A549 (cell line): ENCODE data around the gene GPR158.

Experiments
- CTCF ChIP-seq: fragments of >200 bp; sonication (Bioruptor Twin); formaldehyde crosslinking; IDR thresholded peaks from 3 replicates; pipeline ENCODE4 v1.5.1; 2016
- EP300 ChIP-seq, 2 experiments: fragments of >200 bp; sonication (Bioruptor Twin); formaldehyde crosslinking; IDR thresholded peaks; 2 replicates in 1 of 2; 3 replicates in 1 of 2; pipeline ENCODE4 v1.6.1; 2016 to 2017
- HMGXB4 ChIP-seq: fragments of 250-450 bp; sonication (Bioruptor Pico); IDR thresholded peaks from 2 replicates; pipeline ENCODE4 v1.5.0; 2021; ENCODE audit warnings: mild to moderate bottlenecking, moderate library complexity, borderline replicate concordance
- MAZ ChIP-seq: fragments of 150-350 bp; IDR thresholded peaks from 2 replicates; pipeline ENCODE4 v1.6.1; 2014; ENCODE audit warnings: antibody characterized with exemption, low read depth, low read length, borderline replicate concordance
- MYC ChIP-seq: IDR thresholded peaks from 2 replicates; pipeline ENCODE4 v1.6.1; 2012; ENCODE audit warnings: mild to moderate bottlenecking, inconsistent platforms, low read length, improper control_type of control experiment, borderline replicate concordance
- POLR2A ChIP-seq: IDR thresholded peaks from 2 replicates; pipeline ENCODE4 v1.6.1; 2012; ENCODE audit warnings: mild to moderate bottlenecking, low read length
- RAD21 ChIP-seq, 2 experiments: fragments of >200 bp in 1 of 2; sonication (Bioruptor Twin) in 1 of 2; formaldehyde crosslinking in 1 of 2; IDR thresholded peaks in 1 of 2; conservative IDR thresholded peaks in 1 of 2; 2 replicates in 1 of 2; 3 replicates in 1 of 2; pipeline ENCODE4 v1.6.1; 2012 to 2018; ENCODE audit warnings: inconsistent platforms in 1 of 2

GRCh38 chr10:25388188-25388861 is 213.5 kb downstream of the GPR158 start:
- TF ChIP-seq MYC (no peak), CTCF (no peak), EP300 (IDR thresholded peaks at IDR 0.05) (no peak), HMGXB4 (no peak), POLR2A (no peak), MAZ (no peak), RAD21 (conservative IDR thresholded peaks at IDR 0.05 in 1 of 2, IDR thresholded peaks at IDR 0.05 in 1 of 2) (no peak)
